ENCODE data around the gene PTPN11. TPM values are rescaled to one million over a fixed set of nuclear protein-coding genes. Genes with fewer than 3 reads are reported as not detected.

Gene PTPN11
- polyA plus RNA-seq, 1 donor (not counting 4 experiments of a cell fraction or from before 2014, with no cell fraction given) = 95.3 TPM

- H2AFZ ChIP-seq (ENCODE audit: control insufficient read depth, low read length) = no peak overlapping the region
- TF ChIP-seq CTCF (optimal IDR thresholded peaks at IDR 0.05 in 1 of 3, IDR thresholded peaks at IDR 0.05 in 1 of 3, conservative IDR thresholded peaks at IDR 0.05 in 1 of 3; ENCODE audit: extremely low read depth in 1 of 3, insufficient read depth in 2 of 3, low read length in 3 of 3) = no peak
- TF ChIP-seq EZH2 (IDR thresholded peaks at IDR 0.05; ENCODE audit: low read length) = no peak
- H3K27me3 ChIP-seq (ENCODE audit: control insufficient read depth, extremely low read depth, insufficient read depth, low read length) = no peaks in the 10 kb centered on the region
- no peaks in the 10 kb centered on the region for H3K9me3 ChIP-seq (ENCODE audit: control insufficient read depth, low read depth, low read length)
- H3K79me2 ChIP-seq (ENCODE audit: control insufficient read depth, insufficient read depth, low read length) = peaks cover 27% of the 10 kb centered on the region
- peaks cover 19 to 32% of the 10 kb centered on the region in 2 experiments for H3K36me3 ChIP-seq (ENCODE audit: control insufficient read depth in 2 of 2, extremely low read depth in 1 of 2, insufficient read depth in 2 of 2, low read length in 2 of 2)
- dilution Hi-C loops (cut with MboI; ENCODE audit: extremely low pct_ligation_motif_present, low sequenced_read_pairs) = no loop called here
- peaks cover 14% of the 10 kb centered on the region for H3K4me1 ChIP-seq (ENCODE audit: control insufficient read depth, extremely low read depth, insufficient read depth, low read length)
- FAIRE-seq (no peak), DNase-seq (ENCODE audit: low read depth, low spot score) (no peak)
- peak overlapping the region; percentile 93 for H3K27ac ChIP-seq (ENCODE audit: control insufficient read depth, insufficient read depth, low read length)
- H3K9me1 ChIP-seq (ENCODE audit: control insufficient read depth, extremely low read depth, insufficient read depth, low read length) = peaks cover 3% of the 10 kb centered on the region
- H4K20me1 ChIP-seq (ENCODE audit: control insufficient read depth, extremely low read depth, insufficient read depth, low read length) = peaks cover 6% of the 10 kb centered on the region
- peak overlapping the region; percentile 75 for H3K4me2 ChIP-seq (ENCODE audit: control insufficient read depth, extremely low read depth, insufficient read depth, low read depth, low read length)
- H3K9ac ChIP-seq (ENCODE audit: control insufficient read depth, extremely low read depth, insufficient read depth, low read length) = peak overlapping the region; percentile 88
- H3K4me3 ChIP-seq (ENCODE audit: control insufficient read depth in 2 of 3, extremely low read depth in 1 of 3, insufficient read depth in 2 of 3, low read depth in 1 of 3, low read length in 3 of 3) = peak overlapping the region; percentile 82 to 91 (median 86)
Observed at GRCh38 chr12:112408621-112409020, 10.1 kb upstream of the PTPN11 start.

GRCh38 chr12:112409064-112409905, 9.5 kb upstream of the PTPN11 start, which contains the start of gene RPL6:
TSS of gene RPL6 (minus strand) at chr12:112409605. CDS start at chr12:112408656, 949 bp downstream.
- Histone ChIP-seq H3K4me1 (ENCODE audit: control insufficient read depth, extremely low read depth, insufficient read depth, low read length) (peaks cover 14% of the 10 kb centered on the region), H3K9me1 (ENCODE audit: control insufficient read depth, extremely low read depth, insufficient read depth, low read length) (peaks cover 3% of the 10 kb centered on the region), H4K20me1 (ENCODE audit: control insufficient read depth, extremely low read depth, insufficient read depth, low read length) (peaks cover 6% of the 10 kb centered on the region), H3K27ac (ENCODE audit: control insufficient read depth, insufficient read depth, low read length) (peak within 1 kb of the TSS; percentile 93), H3K27me3 (ENCODE audit: control insufficient read depth, extremely low read depth, insufficient read depth, low read length) (no peaks in the 10 kb centered on the region), H3K36me3 (ENCODE audit: control insufficient read depth in 2 of 2, extremely low read depth in 1 of 2, insufficient read depth in 2 of 2, low read length in 2 of 2) (peaks cover 17 to 30% of the 10 kb centered on the region in 2 experiments), H3K9ac (ENCODE audit: control insufficient read depth, extremely low read depth, insufficient read depth, low read length) (peak within 1 kb of the TSS; percentile 88), H3K79me2 (ENCODE audit: control insufficient read depth, insufficient read depth, low read length) (peaks cover 27% of the 10 kb centered on the region), H3K4me3 (ENCODE audit: control insufficient read depth in 2 of 3, extremely low read depth in 1 of 3, insufficient read depth in 2 of 3, low read depth in 1 of 3, low read length in 3 of 3) (peak within 1 kb of the TSS; percentile 82 to 91 (median 86)), H3K9me3 (ENCODE audit: control insufficient read depth, low read depth, low read length) (no peaks in the 10 kb centered on the region), H2AFZ (ENCODE audit: control insufficient read depth, low read length) (peak within 1 kb of the TSS; percentile 90), H3K4me2 (ENCODE audit: control insufficient read depth, extremely low read depth, insufficient read depth, low read depth, low read length) (peak within 1 kb of the TSS; percentile 75)
- FAIRE-seq = peak; percentile 20
- TF ChIP-seq EZH2 (IDR thresholded peaks at IDR 0.05; ENCODE audit: low read length) (no peak), CTCF (optimal IDR thresholded peaks at IDR 0.05 in 1 of 3, IDR thresholded peaks at IDR 0.05 in 1 of 3, conservative IDR thresholded peaks at IDR 0.05 in 1 of 3; ENCODE audit: extremely low read depth in 1 of 3, insufficient read depth in 2 of 3, low read length in 3 of 3) (no peak)
- dilution Hi-C loops (cut with MboI; ENCODE audit: extremely low pct_ligation_motif_present, low sequenced_read_pairs) = no loop called here
- peak; percentile 91 for DNase-seq (ENCODE audit: low read depth, low spot score)
